Heart left ventricle (tissue), 13 donors: ENCODE data around the gene NSG2.

Experiments
- CTCF ChIP-seq, 12 donors: fragments of 200-600 bp; sonication (generic) in 4 of 12; IDR thresholded peaks; one replicate each; pipeline versions ENCODE4 v1.5.0 to v1.8.0; 2018 to 2022; ENCODE audit warnings: antibody characterized with exemption in 12 of 12, mild to moderate bottlenecking in 5 of 12
- POLR2A ChIP-seq, 2 donors: fragments of 450-650 bp; IDR thresholded peaks; one replicate each; pipeline ENCODE4 v1.6.1; 2017; ENCODE audit warnings: antibody characterized with exemption in 2 of 2, mild to moderate bottlenecking in 2 of 2, moderate library complexity in 2 of 2
- donor health status: ischemic (EF 13 %, LVEDD 7.1; RV severe dilation, severe dysfunction).
- donor health status: DM: no; HTN: yes; CAD: no.
- donor health status: DM: no; HTN: no; CAD: no.
- donor health status: ischemic (EF 25% LVEDD 6.9; RV normal size, moderate dysfunction).
- donor health status: ischemic (EF 25% LVEDD 5.7; RV mildly dilated, moderate dysfunction).
- donor health status: ischemic (EF 35%, LVEDD 5.7; RV mildly dilated, moderate dysfunction).
- donor health status: nonischemic (EF 11% LVEDD 7.7; RV severe dilation, severe dysfunction).
- donor health status: DM: yes; HTN: yes; CAD: no.
- donor health status: PGD.
- donor health status: ischemic (EF 29% LVEDD 5.4; RV normal size, mild dysfunction).
- donor health status: nonischemic (EF 23%, LVEDD 6.1; RV moderate dilation, normal function).

GRCh38 chr5:174000076-174000475 is 45.4 kb upstream of the NSG2 start:
- TF ChIP-seq CTCF (IDR thresholded peaks at IDR 0.05): no peak
- TF ChIP-seq POLR2A (IDR thresholded peaks at IDR 0.05): no peak
